NCI-H82 treated with DMSO at 0.1 percent for 48 hours (cell line): Measurements from ENCODE around the gene MDFIC2.

ENCODE experiments used
- DNase-seq: peaks from one replicate; lab custom pipeline; 2025; ENCODE audit not compliant: unreplicated experiment; lab: John Stamatoyannopoulos, UW

MDFIC2 gene

DNA sequence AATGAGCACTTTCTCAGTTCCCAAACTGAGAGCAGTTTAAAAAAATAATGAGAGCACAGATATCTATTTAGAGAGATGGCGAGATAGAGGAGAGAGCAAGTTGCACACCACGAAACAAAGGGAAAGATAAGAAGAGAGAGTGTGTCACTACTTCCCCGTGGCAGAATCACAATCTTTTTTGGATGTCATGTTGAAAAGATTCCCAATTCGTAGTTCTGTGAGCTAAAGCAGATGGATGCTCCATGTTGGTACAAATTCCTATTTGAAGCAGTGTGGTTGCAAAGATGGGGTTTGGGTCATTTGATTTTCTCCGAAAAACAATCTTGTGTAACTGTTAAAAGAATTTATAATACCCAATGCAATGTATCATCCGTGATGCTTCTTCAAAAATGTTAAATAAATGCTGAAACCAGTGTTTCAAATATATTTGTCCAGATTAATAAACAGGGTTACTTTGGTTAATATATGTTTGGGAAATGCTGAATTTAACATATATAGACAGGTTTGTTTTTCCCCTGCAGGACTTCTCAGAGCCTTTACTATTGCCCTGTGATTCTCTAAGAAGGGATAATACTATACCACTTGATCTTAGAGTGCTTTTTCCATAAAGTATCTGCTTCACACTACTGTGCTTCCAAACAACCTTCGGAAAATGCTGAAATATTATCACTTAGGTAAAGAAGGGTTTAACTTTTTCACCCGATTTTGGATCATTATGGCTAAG, 128.5 kb downstream of the MDFIC2 start:
- no peak for DNase-seq

DNA sequence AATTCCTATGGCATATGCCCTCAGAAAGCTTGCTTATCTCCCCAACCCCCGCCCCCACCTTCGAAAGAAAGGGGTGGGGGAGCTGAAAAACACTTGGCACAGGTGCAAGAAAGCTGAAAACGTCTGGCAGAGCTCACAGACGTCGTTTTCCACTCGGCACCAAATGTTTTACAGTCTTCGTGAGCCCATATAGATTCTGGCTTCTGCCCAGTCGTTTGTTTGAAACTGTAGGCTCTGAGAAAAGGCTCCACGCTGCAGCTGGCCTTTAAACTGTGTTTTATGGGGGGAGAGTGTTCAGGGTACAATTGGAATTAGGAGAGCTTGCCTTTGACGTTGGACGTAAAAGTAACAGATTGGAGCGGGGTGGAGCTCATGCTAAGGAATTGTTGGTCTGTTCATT, 130.3 kb downstream of the MDFIC2 start:
- no peak for DNase-seq

DNA sequence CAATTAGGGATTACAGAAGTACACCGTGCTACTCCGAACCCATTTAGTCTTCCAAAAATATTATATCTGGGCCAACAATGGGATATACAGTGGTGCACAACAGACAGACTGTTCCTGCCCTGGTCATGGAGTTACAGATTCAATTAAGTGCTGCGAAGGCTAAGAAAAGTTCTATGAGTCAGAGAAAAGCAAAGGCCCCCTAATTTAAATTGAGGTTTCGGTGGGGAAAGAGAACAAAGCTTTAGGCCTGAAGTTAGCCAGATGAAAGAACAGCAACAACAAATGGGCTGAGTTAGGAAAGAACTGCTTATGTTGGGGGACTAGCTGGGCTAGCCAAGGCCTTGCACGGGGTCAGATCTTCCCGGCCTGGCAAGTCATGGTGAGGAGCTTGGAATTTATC, 131.8 kb downstream of the MDFIC2 start:
- no peak for DNase-seq

DNA sequence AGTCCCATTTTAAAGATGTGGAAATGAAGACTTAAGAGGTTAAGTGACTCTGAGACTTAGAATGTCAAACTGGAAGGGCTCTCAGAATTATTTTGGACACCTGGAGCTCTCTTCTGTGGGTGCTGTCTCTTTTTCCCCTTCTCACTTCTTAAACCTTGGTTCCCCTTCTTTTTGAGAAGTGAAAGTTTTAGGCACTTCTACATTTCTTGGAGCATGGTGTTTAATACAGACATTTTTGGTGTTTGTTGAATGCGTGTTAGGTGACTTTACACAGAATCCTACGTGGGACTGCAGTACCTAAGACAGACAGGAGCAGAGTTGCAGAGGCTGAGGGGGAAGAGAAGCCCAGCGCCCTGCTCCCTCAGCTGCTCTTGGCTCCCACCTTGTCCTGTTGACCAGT, 133.3 kb downstream of the MDFIC2 start:
- no peak for DNase-seq

DNA sequence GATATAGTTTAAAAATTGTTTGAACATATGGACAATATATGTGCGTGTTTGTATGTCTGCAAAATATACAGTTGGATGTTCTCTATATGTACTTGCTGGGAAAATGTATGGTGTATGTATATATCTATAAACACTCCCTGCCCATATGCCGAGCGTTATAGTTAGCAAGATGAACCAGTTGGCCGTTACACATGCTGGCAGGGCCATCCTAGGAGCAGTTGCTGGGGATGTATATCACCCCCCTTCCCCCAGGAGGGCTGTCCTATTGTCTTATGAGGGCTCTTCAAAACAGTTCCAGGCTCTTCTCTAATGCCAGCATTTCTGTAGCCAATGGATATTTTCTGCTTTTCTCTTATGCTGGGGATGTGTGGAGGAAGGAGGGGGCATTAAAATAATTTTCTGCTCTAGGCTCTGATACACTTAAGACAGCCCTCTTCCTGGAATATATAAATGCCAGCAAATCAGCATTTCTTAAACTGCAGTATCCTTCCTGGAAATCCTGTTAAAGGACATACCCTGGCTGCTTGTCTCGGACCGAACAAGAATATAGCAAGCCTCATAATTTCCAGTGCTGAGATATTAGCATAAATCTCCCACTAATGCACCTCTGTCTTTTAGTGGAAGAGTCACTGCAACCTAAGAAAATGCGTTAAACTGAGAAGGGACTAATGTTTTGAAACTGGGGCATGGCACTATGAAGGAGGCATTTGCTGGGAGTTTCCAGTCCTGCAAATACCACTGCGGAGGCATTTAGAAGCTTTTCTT, 134.4 kb downstream of the MDFIC2 start:
- DNase-seq = no peak

DNA sequence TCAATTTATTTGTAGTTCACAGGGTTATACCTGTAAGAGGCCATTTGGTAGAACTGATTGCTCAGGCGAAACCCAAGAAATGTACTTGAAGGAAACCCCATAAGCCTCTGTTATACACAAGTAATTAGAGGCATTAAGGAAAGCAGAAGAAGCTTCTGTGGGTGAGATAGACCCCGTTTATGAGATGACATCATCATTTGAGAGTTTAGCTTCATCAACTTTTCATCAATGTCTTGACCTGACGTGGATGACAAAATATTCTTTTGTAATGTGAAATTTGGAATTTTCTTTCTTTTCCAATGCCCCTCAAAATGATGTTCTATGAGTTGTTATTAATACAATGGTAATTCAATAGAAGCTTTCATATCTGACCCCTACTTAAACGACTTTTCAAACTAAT, 136.2 kb downstream of the MDFIC2 start:
- no peak for DNase-seq

DNA sequence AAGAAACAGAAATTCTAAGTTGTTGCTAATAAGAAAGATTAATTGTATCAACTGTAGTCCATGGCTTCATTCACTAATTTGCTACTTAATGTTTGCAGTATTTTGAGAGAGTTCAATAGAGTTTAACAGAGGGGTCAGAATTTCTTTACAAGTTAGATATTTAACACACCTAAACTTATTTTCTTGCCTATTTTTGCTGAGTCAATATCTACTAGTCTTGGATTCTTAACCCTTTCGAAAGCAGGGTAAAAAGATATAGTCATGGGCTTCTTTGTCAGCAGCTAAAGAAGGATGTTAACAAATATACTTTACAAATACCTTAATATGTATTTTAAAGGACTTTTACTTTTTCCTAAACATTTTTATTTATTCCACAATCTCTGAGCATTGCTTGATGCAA, 155.6 kb downstream of the MDFIC2 start:
- DNase-seq = no peak

DNA sequence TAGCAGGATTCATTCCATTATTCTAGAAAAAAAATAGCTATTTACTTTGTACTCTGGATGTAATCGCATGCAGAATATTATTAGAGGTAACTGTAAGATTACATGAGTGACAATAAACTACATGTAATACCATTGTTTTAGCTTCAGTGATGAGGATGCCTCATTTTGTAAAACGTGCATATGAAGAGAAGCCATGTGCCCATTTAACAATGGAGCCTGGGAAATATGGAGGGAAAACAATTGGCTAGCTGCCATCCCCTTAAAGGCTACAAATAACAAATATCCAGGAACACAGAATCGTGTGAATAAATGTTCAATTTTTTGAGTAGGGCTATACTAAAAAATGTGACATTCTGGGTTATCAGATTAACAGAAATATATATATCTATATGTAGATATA, 161.8 kb downstream of the MDFIC2 start:
- DNase-seq = no peak

DNA sequence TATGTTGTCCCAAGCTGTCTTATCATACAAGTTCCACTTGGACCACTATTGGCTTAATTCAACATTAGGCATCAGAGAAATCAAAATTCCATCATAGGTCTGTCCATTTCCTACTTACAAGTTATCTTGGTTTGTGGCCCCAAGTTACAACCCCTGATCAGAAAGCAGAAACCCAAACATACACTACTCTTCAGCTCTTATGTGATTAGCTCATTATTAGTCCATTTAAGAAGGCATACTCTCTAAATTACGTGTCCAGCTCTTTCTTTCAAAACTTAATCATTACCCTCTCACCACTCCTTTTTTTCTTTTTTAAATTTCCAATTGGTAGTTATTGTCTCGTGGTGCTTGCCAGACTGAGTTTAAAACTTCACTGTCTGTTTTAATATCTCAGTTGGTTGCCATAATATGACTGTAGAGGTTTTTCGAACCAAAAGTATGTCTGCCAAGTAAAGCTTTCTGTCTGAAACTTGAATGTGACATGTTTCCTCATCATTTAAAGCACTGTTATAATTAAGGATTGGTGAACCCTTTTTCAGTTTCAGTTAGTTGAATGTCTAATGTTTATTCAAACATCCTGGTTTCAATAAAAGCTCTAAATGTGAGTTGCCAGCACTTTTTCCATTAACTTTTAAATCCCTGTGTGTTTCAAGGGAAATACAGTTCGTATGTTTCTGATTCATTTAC, 162.6 kb downstream of the MDFIC2 start:
- no peak for DNase-seq
